ENCODE data around the gene CISH.

The CISH gene

GRCh38 chr3:50612234-50612882 lies 784 bp upstream of the CISH start:
- no peak for DNase-seq

- no peak for DNase-seq
Measured at GRCh38 chr3:50610992-50611463, 546 bp downstream of the CISH start.

GRCh38 chr3:50610181-50610971 lies 1.2 kb downstream of the CISH start:
- no peak for DNase-seq

- DNase-seq: no peak
Measured at GRCh38 chr3:50609763-50610085, 1.9 kb downstream of the CISH start.

GRCh38 chr3:50609071-50609762 lies 2.4 kb downstream of the CISH start:
- no peak for DNase-seq

- DNase-seq: no peak
Measured at GRCh38 chr3:50608278-50608677, 3.3 kb downstream of the CISH start.

GRCh38 chr3:50607271-50608091 lies 4.1 kb downstream of the CISH start:
- no peak for DNase-seq

GRCh38 chr3:50606596-50606995 lies 5.0 kb downstream of the CISH start:
- DNase-seq: no peak

- DNase-seq: no peak
Measured at GRCh38 chr3:50605901-50606326, 5.7 kb downstream of the CISH start.

- no peak for DNase-seq
Measured at GRCh38 chr3:50604628-50605588, 6.7 kb downstream of the CISH start.

- no peak for DNase-seq
Measured at GRCh38 chr3:50604110-50604621, 7.4 kb downstream of the CISH start.

GRCh38 chr3:50603261-50604109 lies 8.1 kb downstream of the CISH start:
- no peak for DNase-seq

- no peak for DNase-seq
Measured at GRCh38 chr3:50602595-50603191, 8.9 kb downstream of the CISH start.

- DNase-seq: no peak
Measured at GRCh38 chr3:50600841-50601591, 10.6 kb downstream of the CISH start.

GRCh38 chr3:50600141-50600753 lies 11.3 kb downstream of the CISH start:
- DNase-seq: no peak

- DNase-seq: no peak
Measured at GRCh38 chr3:50599716-50600118, 11.9 kb downstream of the CISH start.

- DNase-seq: no peak
Measured at GRCh38 chr3:50599115-50599715, 12.4 kb downstream of the CISH start.

- no peak for DNase-seq
Measured at GRCh38 chr3:50594253-50594785, 17.3 kb downstream of the CISH start.
